ENCODE results near the gene WDPCP.

WDPCP gene

DNA sequence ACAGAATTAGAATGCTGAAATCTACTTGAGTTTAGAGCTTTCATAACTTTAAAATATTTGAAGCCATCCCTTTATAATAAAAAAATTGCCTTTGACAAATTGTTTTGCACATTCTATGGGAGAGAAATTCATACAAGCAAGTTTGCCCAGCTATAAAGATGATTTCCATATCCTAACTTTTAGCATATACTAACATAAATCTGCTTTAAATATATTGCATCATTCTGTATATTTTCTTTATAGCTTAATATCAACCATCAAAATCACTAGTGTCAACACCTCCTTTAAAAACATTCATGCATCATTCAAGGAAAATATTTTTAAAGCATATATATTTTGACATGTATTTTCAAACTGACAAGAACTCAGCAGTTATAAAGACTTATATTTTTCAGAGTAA is 49.9 kb downstream of the WDPCP start:
- TF ChIP-seq, protein P1, sequence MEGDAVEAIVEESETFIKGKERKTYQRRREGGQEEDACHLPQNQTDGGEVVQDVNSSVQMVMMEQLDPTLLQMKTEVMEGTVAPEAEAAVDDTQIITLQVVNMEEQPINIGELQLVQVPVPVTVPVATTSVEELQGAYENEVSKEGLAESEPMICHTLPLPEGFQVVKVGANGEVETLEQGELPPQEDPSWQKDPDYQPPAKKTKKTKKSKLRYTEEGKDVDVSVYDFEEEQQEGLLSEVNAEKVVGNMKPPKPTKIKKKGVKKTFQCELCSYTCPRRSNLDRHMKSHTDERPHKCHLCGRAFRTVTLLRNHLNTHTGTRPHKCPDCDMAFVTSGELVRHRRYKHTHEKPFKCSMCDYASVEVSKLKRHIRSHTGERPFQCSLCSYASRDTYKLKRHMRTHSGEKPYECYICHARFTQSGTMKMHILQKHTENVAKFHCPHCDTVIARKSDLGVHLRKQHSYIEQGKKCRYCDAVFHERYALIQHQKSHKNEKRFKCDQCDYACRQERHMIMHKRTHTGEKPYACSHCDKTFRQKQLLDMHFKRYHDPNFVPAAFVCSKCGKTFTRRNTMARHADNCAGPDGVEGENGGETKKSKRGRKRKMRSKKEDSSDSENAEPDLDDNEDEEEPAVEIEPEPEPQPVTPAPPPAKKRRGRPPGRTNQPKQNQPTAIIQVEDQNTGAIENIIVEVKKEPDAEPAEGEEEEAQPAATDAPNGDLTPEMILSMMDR (IDR thresholded peaks at IDR 0.05; ENCODE audit: low read depth, low read length, missing control alignments) = no peak
- in situ Hi-C loops (cut with HindIII; ENCODE audit: low sequenced_read_pairs) = no loop called here
- no peak for DNase-seq (ENCODE audit: low read depth)
- H3K4me3 ChIP-seq (ENCODE audit: low read depth, low read length) = no peak overlapping the region

DNA sequence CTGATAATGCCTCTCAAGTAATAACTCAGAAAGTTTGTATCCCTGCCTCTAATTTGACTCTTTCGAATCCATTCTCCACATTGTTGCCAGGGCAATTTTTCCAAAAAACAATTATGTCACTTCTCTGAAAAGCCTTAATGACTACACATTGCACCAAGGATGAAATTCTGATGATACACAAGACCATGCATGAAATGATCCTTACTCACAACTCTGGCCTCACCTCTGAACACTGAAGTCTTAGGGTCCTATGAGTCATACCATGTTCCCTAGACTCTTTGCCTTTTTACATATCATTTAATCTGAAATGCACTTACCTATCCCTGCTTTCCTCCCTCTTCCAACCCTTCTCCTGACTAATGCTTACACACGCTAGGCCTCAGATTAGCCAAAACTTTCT is 51.0 kb downstream of the WDPCP start:
- in situ Hi-C loops (cut with HindIII; ENCODE audit: low sequenced_read_pairs) = no loop called here
- TF ChIP-seq, protein P1 (IDR thresholded peaks at IDR 0.05; ENCODE audit: low read depth, low read length, missing control alignments) = no peak
- no peak overlapping the region for H3K4me3 ChIP-seq (ENCODE audit: low read depth, low read length)
- no peak for DNase-seq (ENCODE audit: low read depth)

DNA sequence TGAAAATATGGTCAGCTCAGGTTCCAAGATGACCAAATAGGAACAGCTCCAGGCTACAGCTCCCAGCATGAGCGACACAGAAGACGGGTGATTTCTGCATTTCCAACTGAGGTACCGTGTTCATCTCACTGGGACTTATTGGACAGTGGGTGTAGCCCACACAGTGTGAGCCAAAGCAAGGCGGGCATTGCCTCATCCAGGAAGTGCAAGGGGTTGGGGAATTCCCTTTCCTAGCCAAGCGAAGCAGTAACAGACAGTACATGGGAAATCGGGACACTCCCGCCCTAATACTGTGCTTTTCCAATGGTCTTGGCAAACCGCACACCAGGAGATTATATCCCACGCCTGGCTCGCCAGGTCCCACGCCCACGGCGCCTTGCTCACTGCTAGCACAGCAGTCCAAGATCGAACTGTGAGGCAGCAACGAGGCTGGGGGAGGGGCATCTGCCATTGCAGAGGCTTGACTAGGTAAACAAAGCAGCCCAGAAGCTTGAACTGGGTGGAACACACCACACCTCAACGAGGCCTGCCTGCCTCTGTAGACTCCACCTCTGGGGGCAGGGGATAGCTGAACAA is 57.5 kb downstream of the WDPCP start:
- in situ Hi-C loops (cut with HindIII; ENCODE audit: low sequenced_read_pairs) = no loop called here
- H3K4me3 ChIP-seq (ENCODE audit: low read depth, low read length) = no peak overlapping the region
- DNase-seq (ENCODE audit: low read depth) = no peak
- TF ChIP-seq, protein P1 (IDR thresholded peaks at IDR 0.05; ENCODE audit: low read depth, low read length, missing control alignments) = no peak

DNA sequence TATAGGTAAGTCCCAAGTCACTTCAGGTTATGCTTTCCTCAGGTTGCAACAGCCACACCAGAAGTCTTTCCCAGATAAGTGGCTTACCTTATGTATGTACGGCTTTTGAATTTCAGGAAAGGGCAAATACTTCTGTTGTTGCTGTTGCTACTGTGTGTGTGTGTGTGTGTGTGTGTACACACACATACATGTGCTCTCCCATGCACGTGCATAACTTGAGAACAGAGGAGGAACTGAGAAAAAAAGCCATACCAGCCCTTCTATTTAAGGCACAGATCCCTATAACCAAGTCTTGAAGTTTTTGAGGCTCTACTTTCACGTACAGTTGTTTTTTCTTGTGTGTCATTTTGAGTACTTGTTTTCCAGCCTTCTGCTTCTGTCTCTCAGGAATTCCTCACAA is 62.4 kb downstream of the WDPCP start:
- in situ Hi-C loops (cut with HindIII; ENCODE audit: low sequenced_read_pairs) = no loop called here
- TF ChIP-seq, protein P1 (IDR thresholded peaks at IDR 0.05; ENCODE audit: low read depth, low read length, missing control alignments) = no peak
- no peak overlapping the region for H3K4me3 ChIP-seq (ENCODE audit: low read depth, low read length)
- no peak for DNase-seq (ENCODE audit: low read depth)

DNA sequence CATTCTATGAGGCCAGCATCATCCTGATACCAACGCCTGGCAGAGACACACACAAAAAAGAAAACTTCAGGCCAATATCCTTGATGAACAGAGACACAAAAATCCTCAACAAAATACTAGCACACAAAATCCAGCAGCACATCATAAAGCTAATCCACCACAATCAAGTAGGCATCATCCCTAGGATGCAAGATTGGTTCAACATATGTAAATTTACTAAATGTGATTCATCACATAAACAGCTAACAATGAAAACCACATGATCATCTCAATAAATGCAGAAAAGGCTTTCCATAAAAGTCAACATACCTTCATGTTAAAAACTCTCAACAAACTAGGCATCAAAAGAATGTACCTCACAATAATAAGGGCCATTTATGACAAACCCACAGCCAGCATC is 65.3 kb downstream of the WDPCP start:
- DNase-seq (ENCODE audit: low read depth) = no peak
- TF ChIP-seq, protein P1 (IDR thresholded peaks at IDR 0.05; ENCODE audit: low read depth, low read length, missing control alignments) = no peak
- H3K4me3 ChIP-seq (ENCODE audit: low read depth, low read length) = no peak overlapping the region
- in situ Hi-C loops (cut with HindIII; ENCODE audit: low sequenced_read_pairs) = no loop called here

DNA sequence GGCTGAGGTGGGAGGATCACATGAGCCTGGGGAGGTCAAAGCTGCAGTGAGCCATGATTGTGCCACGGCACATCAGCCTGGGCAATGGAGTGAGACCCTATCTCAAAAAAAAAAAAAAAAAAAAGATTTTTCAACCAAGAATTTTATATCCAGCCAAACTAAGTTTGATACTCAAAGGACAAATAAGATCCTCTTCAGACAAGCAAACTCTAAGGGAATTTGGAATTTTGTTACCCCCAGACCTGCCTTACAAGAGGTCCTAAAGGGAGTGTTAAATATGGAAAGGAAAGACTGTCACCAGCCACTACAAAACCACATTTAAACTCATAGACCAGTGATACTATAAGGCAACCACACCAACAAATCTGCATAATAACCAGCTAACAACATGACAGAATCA is 67.5 kb downstream of the WDPCP start:
- in situ Hi-C loops (cut with HindIII; ENCODE audit: low sequenced_read_pairs) = no loop called here
- no peak for DNase-seq (ENCODE audit: low read depth)

More for the DNA sequence above, 67.5 kb downstream of the WDPCP start:
- no peak overlapping the region for H3K4me3 ChIP-seq (ENCODE audit: low read depth, low read length)
- TF ChIP-seq, protein P1 (IDR thresholded peaks at IDR 0.05; ENCODE audit: low read depth, low read length, missing control alignments) = no peak
